Astrocyte (in vitro differentiated cells and primary cell): ENCODE results near the gene SPATA13. TPM values are rescaled to one million over a fixed set of nuclear protein-coding genes. Genes with fewer than 3 reads are reported as not detected.

Experiments used
- DNase-seq: peaks from one replicate; pipeline ENCODE4 v3.0.0-alpha.2; 2010; ENCODE audit warnings: low read depth
- FAIRE-seq: peaks from 2 replicates; lab custom pipeline; 2011; peaks lifted over from hg19 to GRCh38; lab: Jason Lieb, UNC
- H2AFZ ChIP-seq: 2 replicates; pipeline ENCODE4 v1.6.0; 2012; ENCODE audit warnings: low read depth, low read length, inconsistent platforms
- H3K27ac ChIP-seq: 2 replicates; pipeline ENCODE4 v1.5.1; 2011; ENCODE audit warnings: low read depth, low read length, inconsistent platforms
- H3K27me3 ChIP-seq: 2 replicates; pipeline ENCODE4 v1.6.0; 2011; ENCODE audit warnings: low read length, inconsistent platforms; ENCODE audit not compliant: insufficient read depth
- H3K36me3 ChIP-seq: 2 replicates; pipeline ENCODE4 v1.5.1; 2011; ENCODE audit warnings: low read length, inconsistent platforms; ENCODE audit not compliant: insufficient read depth
- H3K4me1 ChIP-seq: 2 replicates; pipeline ENCODE4 v1.5.1; 2011; ENCODE audit warnings: low read length, inconsistent platforms; ENCODE audit not compliant: insufficient read depth
- H3K4me2 ChIP-seq: 2 replicates; pipeline ENCODE4 v1.6.0; 2012; ENCODE audit warnings: low read length, inconsistent platforms
- H3K4me3 ChIP-seq: 2 replicates; pipeline ENCODE4 v1.5.1; 2011; ENCODE audit warnings: low read depth, mild to moderate bottlenecking, low read length, inconsistent platforms; ENCODE audit not compliant: insufficient read depth
- H3K79me2 ChIP-seq: 2 replicates; pipeline ENCODE4 v1.6.0; 2012; ENCODE audit warnings: mild to moderate bottlenecking, low read length, inconsistent platforms; ENCODE audit not compliant: insufficient read depth
- H3K9ac ChIP-seq: 2 replicates; pipeline ENCODE4 v1.6.0; 2012; ENCODE audit warnings: mild to moderate bottlenecking, low read length, inconsistent platforms
- H3K9me3 ChIP-seq: 2 replicates; pipeline ENCODE4 v1.5.1; 2012; ENCODE audit warnings: low read depth, mild to moderate bottlenecking, low read length, inconsistent platforms; ENCODE audit not compliant: insufficient read depth
- H4K20me1 ChIP-seq: 2 replicates; pipeline ENCODE4 v1.6.0; 2012; ENCODE audit warnings: low read length, inconsistent platforms; ENCODE audit not compliant: insufficient read depth
- H3K27ac Mint-ChIP-seq: one replicate; pipeline ENCODE4 v1.8.0; 2021; ENCODE audit warnings: mild to moderate bottlenecking, mixed read lengths; ENCODE audit not compliant: unreplicated experiment
- H3K27me3 Mint-ChIP-seq: one replicate; pipeline ENCODE4 v1.8.0; 2021; ENCODE audit warnings: low read depth, mixed read lengths; ENCODE audit not compliant: unreplicated experiment
- H3K36me3 Mint-ChIP-seq: one replicate; pipeline ENCODE4 v1.8.0; 2021; ENCODE audit warnings: low read depth, mixed read lengths; ENCODE audit not compliant: unreplicated experiment
- H3K4me1 Mint-ChIP-seq: one replicate; pipeline ENCODE4 v1.8.0; 2021; ENCODE audit warnings: low read depth, mixed read lengths; ENCODE audit not compliant: unreplicated experiment
- H3K4me3 Mint-ChIP-seq: one replicate; pipeline ENCODE4 v1.8.0; 2021; ENCODE audit warnings: mild to moderate bottlenecking, moderate library complexity, mixed read lengths; ENCODE audit not compliant: unreplicated experiment
- H3K9me3 Mint-ChIP-seq: one replicate; pipeline ENCODE4 v1.8.0; 2021; ENCODE audit warnings: mild to moderate bottlenecking, mixed read lengths; ENCODE audit not compliant: unreplicated experiment
- CTCF ChIP-seq: IDR thresholded peaks from 2 replicates; pipeline ENCODE4 v1.5.1; 2011; ENCODE audit warnings: low read depth, mild to moderate bottlenecking, inconsistent platforms, low read length, moderate library complexity; ENCODE audit not compliant: insufficient read depth
- EZH2 ChIP-seq: IDR thresholded peaks from 2 replicates; pipeline ENCODE4 v1.6.1; 2012; ENCODE audit warnings: mild to moderate bottlenecking, low read length, inconsistent platforms; ENCODE audit not compliant: insufficient read depth
- total RNA-seq: library from RNA; stranded (reverse); gene quantifications from 2 replicates; pipeline ENCODE4 v1.2.1, GENCODE V29; 2021

The SPATA13 gene
- total RNA-seq, 1 donor from 2014 or later: 6.2 TPM

- Mint-ChIP-seq H3K27me3 (no peaks in the 10 kb centered on the region), H3K9me3 (no peaks in the 10 kb centered on the region), H3K36me3 (peaks cover 16% of the 10 kb centered on the region), H3K4me3 (no peak overlapping the region), H3K4me1 (no peaks in the 10 kb centered on the region), H3K27ac (no peak overlapping the region)
- no peak overlapping the region for H2AFZ ChIP-seq
- no peaks in the 10 kb centered on the region for H3K27me3 ChIP-seq
- H3K4me3 ChIP-seq: no peak overlapping the region
- no peak for FAIRE-seq
- H3K4me2 ChIP-seq: no peak overlapping the region
- no peaks in the 10 kb centered on the region for H3K4me1 ChIP-seq
- no peak for TF ChIP-seq CTCF
- TF ChIP-seq EZH2: no peak
- H3K36me3 ChIP-seq: no peaks in the 10 kb centered on the region
- no peak overlapping the region for H3K27ac ChIP-seq
- no peaks in the 10 kb centered on the region for H3K9me3 ChIP-seq
- no peak overlapping the region for H3K9ac ChIP-seq
- no peaks in the 10 kb centered on the region for H3K79me2 ChIP-seq
- DNase-seq: no peak
- no peaks in the 10 kb centered on the region for H4K20me1 ChIP-seq
Measured at GRCh38 chr13:24251525-24251924, 91.0 kb downstream of the SPATA13 start.

- Mint-ChIP-seq H3K9me3 (no peaks in the 10 kb centered on the region), H3K4me1 (no peaks in the 10 kb centered on the region), H3K27me3 (no peaks in the 10 kb centered on the region), H3K27ac (no peak overlapping the region), H3K36me3 (peaks cover 19% of the 10 kb centered on the region), H3K4me3 (no peak overlapping the region)
- no peak overlapping the region for H3K9ac ChIP-seq
- DNase-seq: no peak
- H3K27ac ChIP-seq: no peak overlapping the region
- TF ChIP-seq CTCF: no peak
- TF ChIP-seq EZH2: no peak
- H3K4me1 ChIP-seq: no peaks in the 10 kb centered on the region
- H3K36me3 ChIP-seq: no peaks in the 10 kb centered on the region
- no peak overlapping the region for H3K4me2 ChIP-seq
- H3K79me2 ChIP-seq: no peaks in the 10 kb centered on the region
- H3K9me3 ChIP-seq: no peaks in the 10 kb centered on the region
- FAIRE-seq: no peak
- no peaks in the 10 kb centered on the region for H3K27me3 ChIP-seq
- no peak overlapping the region for H3K4me3 ChIP-seq
- H2AFZ ChIP-seq: no peak overlapping the region
- no peaks in the 10 kb centered on the region for H4K20me1 ChIP-seq
Measured at GRCh38 chr13:24252136-24252535, 91.6 kb downstream of the SPATA13 start.

GRCh38 chr13:24253520-24254145 is 93.1 kb downstream of the SPATA13 start:
- Mint-ChIP-seq H3K27ac (no peak overlapping the region), H3K36me3 (peaks cover 20% of the 10 kb centered on the region), H3K4me1 (no peaks in the 10 kb centered on the region), H3K9me3 (no peaks in the 10 kb centered on the region), H3K27me3 (no peaks in the 10 kb centered on the region), H3K4me3 (no peak overlapping the region)
- TF ChIP-seq EZH2: no peak
- no peak for TF ChIP-seq CTCF
- FAIRE-seq (no peak), DNase-seq (no peak)
- Histone ChIP-seq H3K36me3 (no peaks in the 10 kb centered on the region), H3K4me2 (no peak overlapping the region), H2AFZ (no peak overlapping the region), H3K79me2 (no peaks in the 10 kb centered on the region), H3K9me3 (no peaks in the 10 kb centered on the region), H3K27me3 (no peaks in the 10 kb centered on the region), H3K4me1 (no peaks in the 10 kb centered on the region), H4K20me1 (no peaks in the 10 kb centered on the region), H3K9ac (no peak overlapping the region), H3K27ac (no peak overlapping the region), H3K4me3 (no peak overlapping the region)
